ENCODE measurements around the gene FGF2. TPM values are rescaled to one million over a fixed set of nuclear protein-coding genes. Genes with fewer than 3 reads are reported as not detected.
A peak's percentile ranks its signal among the peaks of the same experiment; 100 is the strongest.
"Not testable (repeated sequence)": the region's sequence is repeated elsewhere in the genome, so short reads cannot be mapped to it uniquely, and the experiment has no call there.

FGF2 gene
- polyA plus RNA-seq, 1 donor, result 3.0 TPM

- Histone ChIP-seq H3K9me3 (ENCODE audit: control insufficient read depth, low read depth, low read length) (no peaks in the 10 kb centered on the region), H3K36me3 (ENCODE audit: control insufficient read depth, insufficient read depth, low read length) (peaks cover 4% of the 10 kb centered on the region), H3K4me3 (ENCODE audit: low read length) (peak overlapping the region; percentile 83), H3K27ac (ENCODE audit: low read length) (no peak overlapping the region), H3K4me1 (ENCODE audit: control insufficient read depth, insufficient read depth, low read length) (peaks cover 13% of the 10 kb centered on the region), H3K27me3 (ENCODE audit: control insufficient read depth, insufficient read depth, low read length) (no peaks in the 10 kb centered on the region)
- WGBS (ENCODE audit: insufficient coverage, low lambda C conversion rate), result 100% methylated on average over 3 of the region's 5 CpGs
- no peak for DNase-seq
Measured at GRCh38 chr4:122920473-122920872, 93.8 kb downstream of the FGF2 start.

- Histone ChIP-seq H3K27me3 (ENCODE audit: control insufficient read depth, insufficient read depth, low read length) (no peaks in the 10 kb centered on the region), H3K27ac (ENCODE audit: low read length) (peak overlapping the region; percentile 80), H3K9me3 (ENCODE audit: control insufficient read depth, low read depth, low read length) (no peaks in the 10 kb centered on the region), H3K36me3 (ENCODE audit: control insufficient read depth, insufficient read depth, low read length) (peaks cover 4% of the 10 kb centered on the region), H3K4me1 (ENCODE audit: control insufficient read depth, insufficient read depth, low read length) (peaks cover 13% of the 10 kb centered on the region), H3K4me3 (ENCODE audit: low read length) (peak overlapping the region; percentile 83)
- no peak for DNase-seq
- no CpG with 5 or more reads among the region's 5 CpGs for WGBS (ENCODE audit: insufficient coverage, low lambda C conversion rate)
Measured at GRCh38 chr4:122921300-122921699, 94.7 kb downstream of the FGF2 start.

DNA sequence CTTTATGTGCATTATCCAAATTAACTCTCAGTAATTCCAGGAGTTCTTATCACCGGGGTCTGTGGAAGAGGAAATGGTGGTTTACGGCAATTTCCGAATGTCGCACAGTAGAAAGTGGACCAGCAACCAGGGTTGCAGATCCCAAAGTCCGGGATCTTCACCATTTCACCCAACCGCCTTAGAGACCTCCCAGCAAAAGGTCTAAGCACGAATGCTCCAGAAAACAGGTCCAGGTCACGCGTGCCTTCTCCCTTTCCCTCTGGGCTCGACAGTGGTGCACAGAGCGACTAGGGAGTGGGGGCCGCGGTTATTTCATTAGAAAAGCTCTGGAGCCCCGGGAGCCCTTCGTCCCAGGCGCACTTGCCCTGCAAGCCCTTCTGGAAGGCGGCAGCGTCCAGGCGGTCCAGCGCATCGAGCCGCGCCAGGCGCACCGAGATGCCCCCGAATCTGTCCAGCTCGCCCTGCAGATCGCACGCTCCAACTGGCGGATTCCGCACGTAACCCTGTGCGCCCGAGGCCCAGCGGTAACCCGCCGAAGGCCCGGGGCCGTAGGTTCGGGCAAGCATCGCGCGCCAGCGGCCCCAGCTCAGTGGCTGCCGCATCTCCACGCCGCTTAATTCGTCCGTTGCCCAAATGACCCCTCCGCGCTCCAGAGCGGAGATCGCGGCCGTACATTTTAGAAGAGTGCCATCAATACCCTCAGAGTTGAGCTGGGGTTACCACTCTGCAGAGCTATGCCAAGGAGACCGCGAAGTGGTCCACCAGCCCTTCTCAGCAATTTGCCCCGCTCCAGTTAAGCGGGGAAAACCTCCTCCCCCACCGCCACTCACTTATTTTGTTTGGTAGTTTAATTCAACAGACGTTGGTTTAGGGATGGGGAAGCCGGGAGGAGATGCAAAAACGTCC lies 95.6 kb downstream of the FGF2 start, which contains the start of gene NUDT6:
Gene NUDT6 (minus strand): TSS at position 627 of the 906 bp plus-strand sequence. CDS start 25 bp downstream, at position 602.
- H3K9me3 ChIP-seq (ENCODE audit: control insufficient read depth, low read depth, low read length), result no peaks in the 10 kb centered on the region
- H3K36me3 ChIP-seq (ENCODE audit: control insufficient read depth, insufficient read depth, low read length), result no peaks in the 10 kb centered on the region
- DNase-seq, result peak; percentile 35 to 67

DNA sequence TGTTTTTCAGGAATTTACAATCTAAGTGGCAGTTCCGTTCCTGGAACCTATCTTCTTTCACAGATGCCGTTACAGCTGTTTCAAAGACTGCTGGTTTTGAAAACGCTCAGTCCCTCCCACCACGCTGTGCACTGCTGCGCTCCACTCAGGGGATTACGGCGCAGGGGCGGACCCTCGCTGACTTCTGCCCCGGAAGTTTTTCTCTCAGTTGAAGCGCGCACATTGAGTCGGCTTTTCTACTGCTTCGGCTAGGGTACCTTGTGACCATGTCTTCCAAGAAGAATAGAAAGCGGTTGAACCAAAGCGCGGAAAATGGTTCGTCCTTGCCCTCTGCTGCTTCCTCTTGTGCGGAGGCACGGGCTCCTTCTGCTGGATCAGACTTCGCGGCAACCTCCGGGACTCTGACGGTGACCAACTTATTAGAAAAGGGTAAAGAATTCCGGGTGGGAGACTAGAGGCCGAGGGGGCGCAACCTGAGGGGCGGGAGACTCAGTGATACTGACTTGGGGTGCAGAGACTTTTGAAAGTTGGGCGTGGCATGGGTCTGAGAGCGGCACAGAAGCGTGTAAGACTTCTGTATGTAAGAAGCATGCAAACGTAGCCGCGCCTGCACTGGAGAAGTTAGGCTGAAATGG lies 96.4 kb downstream of the FGF2 start:
- Histone ChIP-seq H3K27me3 (ENCODE audit: control insufficient read depth, insufficient read depth, low read length) (no peaks in the 10 kb centered on the region), H3K27ac (ENCODE audit: low read length) (peak overlapping the region; percentile 80), H3K4me1 (ENCODE audit: control insufficient read depth, insufficient read depth, low read length) (peaks cover 13% of the 10 kb centered on the region), H3K9me3 (ENCODE audit: control insufficient read depth, low read depth, low read length) (no peaks in the 10 kb centered on the region), H3K36me3 (ENCODE audit: control insufficient read depth, insufficient read depth, low read length) (no peaks in the 10 kb centered on the region), H3K4me3 (ENCODE audit: low read length) (peak overlapping the region; percentile 83)
- no CpG with 5 or more reads among the region's 34 CpGs for WGBS (ENCODE audit: insufficient coverage, low lambda C conversion rate)
- DNase-seq, result peak; percentile 83 to 89

More for the DNA sequence above, 95.6 kb downstream of the FGF2 start, which contains the start of gene NUDT6:
- Histone ChIP-seq H3K27ac (ENCODE audit: low read length) (peak within 1 kb of the TSS; percentile 80), H3K27me3 (ENCODE audit: control insufficient read depth, insufficient read depth, low read length) (no peaks in the 10 kb centered on the region), H3K4me1 (ENCODE audit: control insufficient read depth, insufficient read depth, low read length) (peaks cover 13% of the 10 kb centered on the region), H3K4me3 (ENCODE audit: low read length) (peak within 1 kb of the TSS; percentile 83)
- WGBS (ENCODE audit: insufficient coverage, low lambda C conversion rate), result no CpG with 5 or more reads among the region's 63 CpGs

DNA sequence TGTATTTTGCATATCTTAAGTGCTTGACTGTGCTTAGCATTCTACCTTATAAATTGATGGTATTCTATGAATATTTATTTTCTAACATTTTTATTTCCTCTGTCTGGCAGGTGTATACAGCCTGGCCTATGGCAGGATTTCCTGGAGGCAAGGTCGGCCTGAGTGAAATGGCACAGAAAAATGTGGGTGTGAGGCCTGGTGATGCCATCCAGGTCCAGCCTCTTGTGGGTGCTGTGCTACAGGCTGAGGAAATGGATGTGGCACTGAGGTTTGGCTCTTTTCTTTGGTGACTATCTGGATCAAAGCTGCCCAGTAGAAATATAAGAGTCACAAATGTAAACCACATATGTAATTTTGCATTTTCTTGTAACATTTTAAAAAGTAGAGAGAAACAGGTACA lies 102.3 kb downstream of the FGF2 start:
- H3K36me3 ChIP-seq (ENCODE audit: control insufficient read depth, insufficient read depth, low read length), result peaks cover 18% of the 10 kb centered on the region
- H3K4me3 ChIP-seq (ENCODE audit: low read length), result no peak overlapping the region
- DNase-seq, result no peak
- no peak overlapping the region for H3K27ac ChIP-seq (ENCODE audit: low read length)
- WGBS (ENCODE audit: insufficient coverage, low lambda C conversion rate), result no CpG with 5 or more reads among the region's 1 CpG
- peaks cover 5% of the 10 kb centered on the region for H3K4me1 ChIP-seq (ENCODE audit: control insufficient read depth, insufficient read depth, low read length)
- no peaks in the 10 kb centered on the region for H3K27me3 ChIP-seq (ENCODE audit: control insufficient read depth, insufficient read depth, low read length)
- H3K9me3 ChIP-seq (ENCODE audit: control insufficient read depth, low read depth, low read length), result no peaks in the 10 kb centered on the region

DNA sequence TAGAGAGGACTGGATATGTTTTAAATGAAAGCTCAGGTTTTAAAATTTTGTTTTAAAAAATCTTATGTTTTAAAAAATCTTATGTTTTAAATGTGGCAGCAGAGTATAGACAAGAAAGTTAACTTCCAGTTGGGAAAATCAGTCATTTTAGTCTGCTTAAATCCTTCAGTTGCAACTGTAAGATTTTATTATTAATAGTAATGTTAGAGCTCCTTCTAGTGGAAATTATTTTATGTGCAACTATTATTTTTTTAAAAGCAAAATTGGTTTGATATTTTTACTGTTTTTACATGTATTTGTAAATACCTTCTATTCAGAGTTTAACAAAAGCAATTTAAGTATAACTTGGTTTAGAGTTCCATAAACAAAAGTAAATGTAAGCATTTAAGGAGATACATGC lies 104.2 kb downstream of the FGF2 start:
- no peak for DNase-seq
- H3K4me3 ChIP-seq (ENCODE audit: low read length), result no peak overlapping the region
- peaks cover 33% of the 10 kb centered on the region for H3K36me3 ChIP-seq (ENCODE audit: control insufficient read depth, insufficient read depth, low read length)
- no peaks in the 10 kb centered on the region for H3K27me3 ChIP-seq (ENCODE audit: control insufficient read depth, insufficient read depth, low read length)
- H3K27ac ChIP-seq (ENCODE audit: low read length), result no peak overlapping the region
- no peaks in the 10 kb centered on the region for H3K9me3 ChIP-seq (ENCODE audit: control insufficient read depth, low read depth, low read length)
- no peaks in the 10 kb centered on the region for H3K4me1 ChIP-seq (ENCODE audit: control insufficient read depth, insufficient read depth, low read length)

DNA sequence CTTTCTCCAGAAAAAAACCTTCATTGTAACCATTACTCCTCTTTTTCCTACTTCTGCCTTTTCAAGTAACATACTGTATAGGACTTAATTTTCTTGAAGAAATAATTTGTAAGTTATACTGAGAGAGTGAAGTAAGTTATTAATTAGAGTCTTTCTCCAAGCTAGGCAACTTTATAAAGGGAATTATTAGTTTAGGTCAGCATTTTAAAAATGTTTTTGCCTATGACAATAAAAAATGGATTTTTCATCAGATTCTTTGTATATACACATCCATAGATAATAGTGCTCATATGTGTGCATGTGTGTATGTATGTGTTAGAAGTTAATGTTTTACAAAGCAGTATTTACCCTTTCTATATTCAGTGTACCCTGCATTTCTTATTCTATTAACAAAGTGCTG lies 106.1 kb downstream of the FGF2 start:
- DNase-seq, result no peak
- no peak overlapping the region for H3K4me3 ChIP-seq (ENCODE audit: low read length)
- no peaks in the 10 kb centered on the region for H3K4me1 ChIP-seq (ENCODE audit: control insufficient read depth, insufficient read depth, low read length)
- H3K27ac ChIP-seq (ENCODE audit: low read length), result no peak overlapping the region
- H3K36me3 ChIP-seq (ENCODE audit: control insufficient read depth, insufficient read depth, low read length), result peaks cover 43% of the 10 kb centered on the region
- H3K27me3 ChIP-seq (ENCODE audit: control insufficient read depth, insufficient read depth, low read length), result no peaks in the 10 kb centered on the region
- no peaks in the 10 kb centered on the region for H3K9me3 ChIP-seq (ENCODE audit: control insufficient read depth, low read depth, low read length)

- H3K27me3 ChIP-seq (ENCODE audit: control insufficient read depth, insufficient read depth, low read length); H3K27ac ChIP-seq (ENCODE audit: low read length); H3K4me3 ChIP-seq (ENCODE audit: low read length); DNase-seq; H3K4me1 ChIP-seq (ENCODE audit: control insufficient read depth, insufficient read depth, low read length); H3K9me3 ChIP-seq (ENCODE audit: control insufficient read depth, low read depth, low read length): not testable (repeated sequence)
- peaks cover 30% of the 10 kb centered on the region for H3K36me3 ChIP-seq (ENCODE audit: control insufficient read depth, insufficient read depth, low read length)
- WGBS (ENCODE audit: insufficient coverage, low lambda C conversion rate), result no CpG with 5 or more reads among the region's 17 CpGs
Measured at GRCh38 chr4:122945136-122945535, 118.5 kb downstream of the FGF2 start.

GRCh38 chr4:122946142-122946541 lies 119.5 kb downstream of the FGF2 start:
- no peak for DNase-seq
- 100% methylated on average over 1 of the region's 1 CpG for WGBS (ENCODE audit: insufficient coverage, low lambda C conversion rate)
- Histone ChIP-seq H3K4me1 (ENCODE audit: control insufficient read depth, insufficient read depth, low read length) (no peaks in the 10 kb centered on the region), H3K36me3 (ENCODE audit: control insufficient read depth, insufficient read depth, low read length) (peaks cover 38% of the 10 kb centered on the region), H3K4me3 (ENCODE audit: low read length) (no peak overlapping the region), H3K27ac (ENCODE audit: low read length) (no peak overlapping the region), H3K27me3 (ENCODE audit: control insufficient read depth, insufficient read depth, low read length) (no peaks in the 10 kb centered on the region), H3K9me3 (ENCODE audit: control insufficient read depth, low read depth, low read length) (no peaks in the 10 kb centered on the region)

Data from large intestine (tissue), 3 donors.